Small intestine (tissue), 16 donors: ENCODE results near the gene ABHD17B. TPM values are rescaled to one million over a fixed set of nuclear protein-coding genes. Genes with fewer than 3 reads are reported as not detected.
A peak's percentile ranks its signal among the peaks of the same experiment; 100 is the strongest.
"Not testable (repeated sequence)": the region's sequence is repeated elsewhere in the genome, so short reads cannot be mapped to it uniquely, and the experiment has no call there.

ENCODE experiments used
- DNase-seq, 2 donors: peaks; one replicate each; pipeline versions ENCODE4 v3.0.0 to v3.0.0-alpha.2; 2013
- FAIRE-seq: peaks from 2 replicates; lab custom pipeline; 2012; peaks lifted over from hg19 to GRCh38; lab: Jason Lieb, UNC
- H3K27ac ChIP-seq, 3 donors: one replicate each; pipeline ENCODE4 v1.5.1; 2013; ENCODE audit warnings: low read length in 2 of 3, mild to moderate bottlenecking in 2 of 3, control low read depth in 1 of 3, inconsistent platforms in 1 of 3, low read depth in 1 of 3, moderate library complexity in 1 of 3
- H3K27me3 ChIP-seq, 3 donors: one replicate each; pipeline ENCODE4 v1.6.1; 2013; ENCODE audit warnings: low read length in 3 of 3, inconsistent platforms in 1 of 3; ENCODE audit not compliant: control insufficient read depth in 3 of 3, insufficient read depth in 3 of 3
- H3K36me3 ChIP-seq, 3 donors: one replicate each; pipeline ENCODE4 v1.6.1; 2013; ENCODE audit warnings: low read length in 3 of 3, inconsistent platforms in 1 of 3, low read depth in 1 of 3, mild to moderate bottlenecking in 1 of 3, moderate library complexity in 1 of 3; ENCODE audit not compliant: control insufficient read depth in 3 of 3, insufficient read depth in 2 of 3
- H3K4me1 ChIP-seq, 3 donors: one replicate each; pipeline ENCODE4 v1.6.1; 2013; ENCODE audit warnings: low read length in 2 of 3, inconsistent platforms in 1 of 3, low read depth in 1 of 3, mild to moderate bottlenecking in 1 of 3, moderate library complexity in 1 of 3; ENCODE audit not compliant: control insufficient read depth in 3 of 3, insufficient read depth in 2 of 3
- H3K4me3 ChIP-seq, 3 donors: one replicate each; pipeline ENCODE4 v1.5.1; 2013; ENCODE audit warnings: low read length in 3 of 3, control low read depth in 1 of 3, inconsistent platforms in 1 of 3, low read depth in 1 of 3, mild to moderate bottlenecking in 1 of 3, moderate library complexity in 1 of 3
- H3K9me3 ChIP-seq, 2 donors: one replicate each; pipeline ENCODE4 v1.6.1; 2013; ENCODE audit warnings: low read depth in 1 of 2, low read length in 1 of 2; ENCODE audit not compliant: control insufficient read depth in 2 of 2, insufficient read depth in 1 of 2
- WGBS, 3 donors: extraction: QIAGEN DNeasy Blood & Tissue Kit; methylation state at CpG; one replicate each; pipeline ENCODE4 v1.1.7; 2013; 5-methylcytosine and 5-hydroxymethylcytosine counted together
- long read RNA-seq, 10 donors: transcript quantifications; one replicate each; lab custom pipeline, GENCODE V29; 2026
- polyA plus RNA-seq, 4 donors: library from polyadenylated mRNA; stranded (reverse) in 3 of 4; unstranded in 1 of 4; fragments of 200-250 nt in 3 of 4; fragments of 120-200 nt in 1 of 4; gene quantifications; one replicate each; pipeline versions ENCODE4 v1.2.1 to v1.2.3, GENCODE V29; 2013
- donor health status: healthy with polysubstance abuse.
- donor health status: control.
- donor health status: control.
- donor health status: Bipolar disorder and iron deficiency.
- donor health status: healthy.

ABHD17B gene
- 10 to 100 TPM; 12.5 to 28.0 (median 22.4) TPM for polyA plus RNA-seq
- long read RNA-seq, donor 1, transcript ABHD17B-201 (4 exons, 2,614 nt): major isoform, 12 of 12 reads
- long read RNA-seq, donor 1, partial matches to known transcripts: 0 of 12 reads
- long read RNA-seq, donor 1, other reads (novel, unspliced or antisense): 0 of 12 reads
- long read RNA-seq, donor 2, partial matches to known transcripts: 0 of 4 reads
- long read RNA-seq, donor 2, other reads (novel, unspliced or antisense): 0 of 4 reads
- long read RNA-seq, donor 3, transcript ABHD17B-201 (4 exons, 2,614 nt): major isoform, 5 of 5 reads
- long read RNA-seq, donor 3, partial matches to known transcripts: 0 of 5 reads
- long read RNA-seq, donor 3, other reads (novel, unspliced or antisense): 0 of 5 reads
- long read RNA-seq, donor 4: 0 reads
- long read RNA-seq, donor 5: 0 reads
- long read RNA-seq, donor 6, partial matches to known transcripts: 0 of 1 reads
- long read RNA-seq, donor 6, other reads (novel, unspliced or antisense): 0 of 1 reads
- long read RNA-seq, donor 7, partial matches to known transcripts: 0 of 4 reads
- long read RNA-seq, donor 7, other reads (novel, unspliced or antisense): 0 of 4 reads
- long read RNA-seq, donor 8: 0 reads
- long read RNA-seq, donor 9, partial matches to known transcripts: 0 of 1 reads
- long read RNA-seq, donor 9, other reads (novel, unspliced or antisense): 0 of 1 reads
- long read RNA-seq, donor 10, transcript ABHD17B-201 (4 exons, 2,614 nt): major isoform, 6 of 6 reads
- long read RNA-seq, donor 10, partial matches to known transcripts: 0 of 6 reads
- long read RNA-seq, donor 10, other reads (novel, unspliced or antisense): 0 of 6 reads

GRCh38 chr9:71911061-71911907 lies at the start of gene ABHD17B, which contains the start of gene C9orf85:
Gene ABHD17B, minus strand, starts transcription at chr9:71911193. Its CDS starts 36,113 bp downstream, at chr9:71875080.
Gene C9orf85, plus strand, starts transcription at chr9:71911639. Its CDS starts 96 bp downstream, at chr9:71911735.
- peaks cover 3 to 13% (median 6%) of the 10 kb centered on the region in 3 donors for H3K4me1 ChIP-seq
- FAIRE-seq (peak; percentile 97), DNase-seq (peak; percentile 99 to 100)
- H3K9me3 ChIP-seq: no peaks in the 10 kb centered on the region
- WGBS, 3 donors: 0 to 1% (median 0%) methylated on average over 45 of the region's 45 CpGs
- peaks cover 0 to 3% (median 0%) of the 10 kb centered on the region in 3 donors for H3K36me3 ChIP-seq
- H3K4me3 ChIP-seq: peak within 1 kb of the TSS; percentile 80 to 93 (median 89)
- H3K27ac ChIP-seq: peak within 1 kb of the TSS; percentile 79 to 99 (median 88)
- H3K27me3 ChIP-seq: no peaks in the 10 kb centered on the region

DNA sequence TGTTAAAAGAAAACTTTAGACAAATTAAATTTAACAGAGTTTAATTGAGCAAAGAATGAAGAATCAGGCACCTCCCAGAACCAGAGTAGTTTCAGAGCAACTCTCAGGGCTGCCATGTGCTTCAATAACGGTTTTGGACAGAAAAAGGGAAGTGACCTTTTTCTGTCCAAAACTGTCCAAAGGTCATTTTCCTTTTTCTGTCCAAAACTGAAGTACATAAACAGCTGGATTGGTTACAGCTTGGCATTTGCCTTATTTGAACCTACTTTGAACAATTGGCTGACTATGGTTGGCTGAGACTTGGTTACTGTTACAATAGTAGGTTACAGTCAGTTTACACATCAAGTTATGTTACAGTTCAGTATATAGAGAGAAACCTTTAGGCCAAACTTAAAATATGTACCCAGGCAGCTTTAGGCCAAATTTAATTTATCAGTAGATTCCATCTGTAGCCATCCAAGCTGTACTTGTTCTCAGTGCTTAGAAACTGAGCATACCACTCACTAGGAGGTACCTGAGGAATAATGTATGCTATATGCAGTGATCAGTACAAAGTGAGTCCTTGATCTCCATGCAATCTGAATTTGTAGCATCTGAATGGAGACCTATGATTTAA lies 44.4 kb upstream of the ABHD17B start:
- H3K27ac ChIP-seq: no peak overlapping the region
- no peak overlapping the region for H3K4me3 ChIP-seq
- peaks cover 0 to 7% (median 1%) of the 10 kb centered on the region in 3 donors for H3K36me3 ChIP-seq
- H3K27me3 ChIP-seq: no peaks in the 10 kb centered on the region
- WGBS, 3 donors: 51 to 77% (median 63%) methylated on average over 1 of the region's 1 CpG
- FAIRE-seq: no peak
- no peaks in the 10 kb centered on the region for H3K9me3 ChIP-seq
- no peaks in the 10 kb centered on the region for H3K4me1 ChIP-seq
- DNase-seq: no peak

DNA sequence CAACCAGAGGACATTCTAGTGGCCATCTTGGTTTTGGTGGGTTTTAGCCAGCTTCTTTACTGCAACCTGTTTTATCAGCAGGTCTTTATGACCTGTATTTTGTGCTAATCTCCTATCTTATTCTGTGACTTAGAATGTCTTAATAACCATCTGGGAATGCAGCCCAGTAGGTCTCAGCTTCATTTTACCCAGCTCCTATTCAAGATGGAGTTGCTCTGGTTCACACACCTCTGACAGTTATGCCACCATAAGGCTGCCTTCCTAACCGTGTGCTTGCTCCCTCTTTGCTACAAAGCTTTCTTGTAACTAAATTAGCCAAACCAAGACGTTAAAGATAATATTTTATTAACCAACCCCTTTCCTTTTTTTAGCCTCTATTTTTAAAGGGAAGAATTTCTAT lies 43.7 kb upstream of the ABHD17B start:
- 86 to 92% (median 86%) methylated on average over 2 of the region's 2 CpGs for WGBS, 3 donors
- DNase-seq, H3K27me3 ChIP-seq, H3K4me3 ChIP-seq, H3K4me1 ChIP-seq, FAIRE-seq, H3K36me3 ChIP-seq, H3K9me3 ChIP-seq, H3K27ac ChIP-seq: not testable (repeated sequence)

GRCh38 chr9:71944754-71945375 lies 33.9 kb upstream of the ABHD17B start:
- Histone ChIP-seq H3K27ac (peak overlapping the region in 2 of 3 donors; percentile 67 to 71), H3K4me1 (peaks cover 0 to 6% (median 1%) of the 10 kb centered on the region in 3 donors), H3K27me3 (no peaks in the 10 kb centered on the region), H3K9me3 (no peaks in the 10 kb centered on the region), H3K4me3 (no peak overlapping the region), H3K36me3 (peaks cover 0 to 5% (median 4%) of the 10 kb centered on the region in 3 donors)
- WGBS, 3 donors: 12 to 46% (median 26%) methylated on average over 2 of the region's 2 CpGs
- peak; percentile 68 to 88 for DNase-seq
- FAIRE-seq: peak; percentile 76

GRCh38 chr9:71941998-71942567 lies 31.1 kb upstream of the ABHD17B start:
- H3K27me3 ChIP-seq: no peaks in the 10 kb centered on the region
- H3K4me3 ChIP-seq: no peak overlapping the region
- 80 to 96% (median 96%) methylated on average over 2 of the region's 2 CpGs for WGBS, 3 donors
- H3K27ac ChIP-seq: no peak overlapping the region
- no peak for DNase-seq
- FAIRE-seq: no peak
- peaks cover 0 to 3% (median 0%) of the 10 kb centered on the region in 3 donors for H3K36me3 ChIP-seq
- peaks cover 0 to 6% (median 0%) of the 10 kb centered on the region in 3 donors for H3K4me1 ChIP-seq
- no peaks in the 10 kb centered on the region for H3K9me3 ChIP-seq

DNA sequence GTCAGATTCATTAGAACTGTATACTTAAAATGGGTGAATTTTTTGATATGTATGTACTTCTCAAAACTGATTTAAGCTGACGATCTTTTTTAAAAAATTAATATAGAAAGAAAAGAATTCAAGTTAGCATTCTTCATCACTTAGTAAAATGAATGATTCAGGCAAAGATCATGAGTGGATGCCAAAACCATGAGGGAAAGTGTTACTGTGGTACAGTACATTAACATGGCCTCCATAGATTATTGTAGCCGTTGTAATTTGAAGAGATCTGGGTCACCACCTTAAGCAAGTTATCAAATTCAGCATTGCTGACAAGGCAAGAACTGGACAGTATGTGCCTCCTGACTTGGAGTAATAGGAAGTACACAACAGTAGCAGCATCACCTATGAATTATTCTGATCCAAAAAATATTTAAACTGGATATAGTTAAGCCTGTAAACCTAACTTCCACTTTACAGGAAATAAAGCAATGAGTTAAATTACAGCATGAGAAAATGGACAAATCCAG lies 30.1 kb upstream of the ABHD17B start:
- H3K27ac ChIP-seq: no peak overlapping the region
- 92 to 94% (median 92%) methylated on average over 2 of the region's 2 CpGs for WGBS, 3 donors
- no peak overlapping the region for H3K4me3 ChIP-seq
- no peaks in the 10 kb centered on the region for H3K9me3 ChIP-seq
- H3K27me3 ChIP-seq: no peaks in the 10 kb centered on the region
- peaks cover 0 to 3% (median 0%) of the 10 kb centered on the region in 3 donors for H3K36me3 ChIP-seq
- H3K4me1 ChIP-seq: peaks cover 0 to 6% (median 0%) of the 10 kb centered on the region in 3 donors
- FAIRE-seq (no peak), DNase-seq (no peak)

DNA sequence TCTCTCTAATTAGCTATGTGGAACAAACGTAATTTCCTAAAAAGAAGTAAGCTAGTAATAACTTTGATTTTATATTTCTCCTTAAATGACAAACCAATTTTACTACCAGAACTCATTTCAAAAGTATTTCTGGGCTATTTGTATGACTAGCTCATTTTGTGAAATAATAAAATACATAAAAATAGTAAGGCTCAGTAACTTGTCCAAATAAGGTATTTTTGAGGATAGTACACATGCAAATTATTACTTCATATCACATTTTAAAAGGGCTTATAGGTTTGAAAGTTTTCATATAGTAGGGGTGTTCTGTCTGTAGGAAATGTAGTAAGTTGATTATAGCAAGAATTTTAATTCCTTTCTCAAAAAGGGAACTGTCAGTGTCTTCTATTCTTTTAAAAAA lies 26.9 kb upstream of the ABHD17B start:
- no peaks in the 10 kb centered on the region for H3K9me3 ChIP-seq
- no peak for FAIRE-seq

More for the DNA sequence above, 26.9 kb upstream of the ABHD17B start:
- H3K4me1 ChIP-seq: no peaks in the 10 kb centered on the region
- no peaks in the 10 kb centered on the region for H3K27me3 ChIP-seq
- no peak overlapping the region for H3K4me3 ChIP-seq
- DNase-seq: no peak
- 79 to 89% (median 88%) methylated on average over 1 of the region's 1 CpG for WGBS, 3 donors
- no peak overlapping the region for H3K27ac ChIP-seq
- no peaks in the 10 kb centered on the region for H3K36me3 ChIP-seq
